MM.1S (cell line): Measurements from ENCODE around the gene VGLL4.

Source experiments
- DNase-seq: peaks from one replicate; pipeline ENCODE4 v3.0.0-alpha.2; 2015
- H2AFZ ChIP-seq: fragments of 300-600 bp; sonication (generic); 2 replicates; pipeline ENCODE4 v1.6.0; 2016; ENCODE audit warnings: antibody characterized with exemption, low read length
- H3F3A ChIP-seq: fragments of 300-600 bp; sonication (generic); 2 replicates; pipeline ENCODE4 v1.6.1; 2016; ENCODE audit warnings: mild to moderate bottlenecking, antibody characterized with exemption, low read length, moderate library complexity, mixed read lengths; ENCODE audit not compliant: insufficient read depth
- H3K27ac ChIP-seq: fragments of 300-600 bp; sonication (generic); 2 replicates; pipeline ENCODE4 v1.5.1; 2016; ENCODE audit warnings: mild to moderate bottlenecking, low read length
- H3K27me3 ChIP-seq: fragments of 300-600 bp; sonication (generic); replicated peaks from 2 replicates; pipeline ENCODE4 v1.6.0; 2016; ENCODE audit warnings: low read length; ENCODE audit not compliant: insufficient read depth
- H3K36me3 ChIP-seq: fragments of 300-600 bp; sonication (generic); replicated peaks from 2 replicates; pipeline ENCODE4 v1.6.1; 2016; ENCODE audit warnings: mild to moderate bottlenecking, low read length, mixed read lengths; ENCODE audit not compliant: insufficient read depth
- H3K4me1 ChIP-seq: fragments of 300-600 bp; sonication (generic); 2 replicates; pipeline ENCODE4 v1.6.1; 2016; ENCODE audit warnings: low read length, mixed read lengths
- H3K4me2 ChIP-seq: fragments of 300-600 bp; sonication (generic); 2 replicates; pipeline ENCODE4 v1.6.0; 2016; ENCODE audit warnings: low read depth, low read length
- H3K4me3 ChIP-seq: fragments of 300-600 bp; sonication (generic); 2 replicates; pipeline ENCODE4 v1.5.1; 2016; ENCODE audit warnings: low read length, mixed read lengths
- H3K79me2 ChIP-seq: fragments of 300-600 bp; sonication (generic); 2 replicates; pipeline ENCODE4 v1.6.1; 2016; ENCODE audit warnings: mixed run types, low read length, mixed read lengths
- H3K9ac ChIP-seq: fragments of 300-600 bp; sonication (generic); 2 replicates; pipeline ENCODE4 v1.6.1; 2016; ENCODE audit warnings: low read length, mixed read lengths
- H3K9me2 ChIP-seq: fragments of 300-600 bp; sonication (generic); replicated peaks from 2 replicates; pipeline ENCODE4 v1.6.1; 2016; ENCODE audit warnings: mild to moderate bottlenecking, low read length, mixed read lengths; ENCODE audit not compliant: insufficient read depth
- H3K9me3 ChIP-seq: fragments of 300-600 bp; sonication (generic); replicated peaks from 2 replicates; pipeline ENCODE4 v1.6.1; 2016; ENCODE audit warnings: mild to moderate bottlenecking, low read length, mixed read lengths; ENCODE audit not compliant: insufficient read depth
- H4K20me1 ChIP-seq: fragments of 300-600 bp; sonication (generic); 2 replicates; pipeline ENCODE4 v1.6.1; 2016; ENCODE audit warnings: mild to moderate bottlenecking, low read length, moderate library complexity, mixed read lengths; ENCODE audit not compliant: insufficient read depth
- CTCF ChIP-seq: fragments of 300-600 bp; sonication (generic); IDR thresholded peaks from 2 replicates; pipeline ENCODE4 v1.5.1; 2016; ENCODE audit warnings: antibody characterized with exemption, low read length, mixed read lengths
- EZH2 ChIP-seq: fragments of 300-600 bp; sonication (generic); optimal IDR thresholded peaks from 2 replicates; pipeline ENCODE3; 2017; ENCODE audit warnings: low read depth, mild to moderate bottlenecking, antibody characterized with exemption, low read length, mixed read lengths
- EZH2phosphoT487 ChIP-seq: fragments of 300-600 bp; sonication (generic); IDR thresholded peaks from 2 replicates; pipeline ENCODE4 v1.6.1; 2018; ENCODE audit warnings: antibody characterized with exemption, low read length

The VGLL4 gene

DNA sequence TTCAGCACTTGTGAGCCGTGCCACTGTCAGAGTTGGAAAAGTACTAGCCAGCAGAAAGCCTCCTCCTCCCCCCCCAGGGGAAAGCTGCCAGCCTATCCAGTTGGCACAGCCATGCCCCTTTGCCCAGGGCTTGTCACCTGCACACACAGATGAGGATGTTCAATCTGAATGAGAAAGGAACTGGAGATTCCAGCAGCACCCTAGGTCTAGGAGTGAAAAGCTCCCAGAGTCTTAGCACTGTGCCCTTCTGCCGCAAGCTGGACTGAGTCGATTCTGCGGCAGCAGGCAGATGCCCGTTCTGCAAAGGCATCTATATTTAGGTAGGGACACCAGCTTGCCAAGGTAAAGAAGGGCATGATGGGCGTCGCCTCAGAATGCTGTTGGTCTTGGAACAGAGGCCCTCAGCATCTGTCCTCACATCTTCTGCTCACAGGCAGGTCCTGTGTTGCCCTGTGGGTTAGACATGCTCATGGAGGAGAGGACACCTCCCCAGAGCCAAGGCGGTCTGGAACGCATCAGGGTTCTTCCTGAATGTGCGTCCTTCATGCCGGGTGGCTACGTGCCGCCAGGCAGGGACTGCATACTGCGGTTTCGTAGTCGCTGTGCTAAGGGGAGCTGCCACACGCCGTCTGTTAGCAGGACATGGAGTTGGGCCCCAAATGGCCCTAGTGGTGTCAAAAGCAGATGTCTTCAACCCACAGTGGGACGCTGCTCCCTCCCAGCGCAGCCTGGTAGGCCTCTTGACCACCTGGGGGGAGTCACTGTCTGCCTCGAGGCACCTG is 109.5 kb downstream of the VGLL4 start:
- H3K4me2 ChIP-seq: no peak overlapping the region
- no peak overlapping the region for H2AFZ ChIP-seq
- no peaks in the 10 kb centered on the region for H3F3A ChIP-seq
- H3K9ac ChIP-seq: no peak overlapping the region
- no peak overlapping the region for H3K4me3 ChIP-seq
- no peaks in the 10 kb centered on the region for H3K9me2 ChIP-seq
- no peak for DNase-seq
- no peak overlapping the region for H3K27ac ChIP-seq
- no peaks in the 10 kb centered on the region for H3K4me1 ChIP-seq
- no peaks in the 10 kb centered on the region for H3K27me3 ChIP-seq
- no peaks in the 10 kb centered on the region for H3K9me3 ChIP-seq
- H4K20me1 ChIP-seq: no peaks in the 10 kb centered on the region
- H3K36me3 ChIP-seq: no peaks in the 10 kb centered on the region
- no peaks in the 10 kb centered on the region for H3K79me2 ChIP-seq
- no peak for TF ChIP-seq EZH2
- no peak for TF ChIP-seq CTCF
- TF ChIP-seq EZH2phosphoT487: no peak

- Histone ChIP-seq H3K27ac (no peak overlapping the region), H4K20me1 (no peaks in the 10 kb centered on the region), H3K4me1 (no peaks in the 10 kb centered on the region), H3K36me3 (no peaks in the 10 kb centered on the region), H3K9me3 (no peaks in the 10 kb centered on the region), H3K4me3 (no peak overlapping the region), H2AFZ (no peak overlapping the region), H3F3A (no peaks in the 10 kb centered on the region), H3K9ac (no peak overlapping the region), H3K4me2 (no peak overlapping the region), H3K9me2 (no peaks in the 10 kb centered on the region), H3K79me2 (no peaks in the 10 kb centered on the region), H3K27me3 (no peaks in the 10 kb centered on the region)
- TF ChIP-seq EZH2 (no peak), EZH2phosphoT487 (no peak), CTCF (no peak)
- DNase-seq: no peak
Measured at GRCh38 chr3:11532931-11533391, 110.8 kb downstream of the VGLL4 start.

DNA sequence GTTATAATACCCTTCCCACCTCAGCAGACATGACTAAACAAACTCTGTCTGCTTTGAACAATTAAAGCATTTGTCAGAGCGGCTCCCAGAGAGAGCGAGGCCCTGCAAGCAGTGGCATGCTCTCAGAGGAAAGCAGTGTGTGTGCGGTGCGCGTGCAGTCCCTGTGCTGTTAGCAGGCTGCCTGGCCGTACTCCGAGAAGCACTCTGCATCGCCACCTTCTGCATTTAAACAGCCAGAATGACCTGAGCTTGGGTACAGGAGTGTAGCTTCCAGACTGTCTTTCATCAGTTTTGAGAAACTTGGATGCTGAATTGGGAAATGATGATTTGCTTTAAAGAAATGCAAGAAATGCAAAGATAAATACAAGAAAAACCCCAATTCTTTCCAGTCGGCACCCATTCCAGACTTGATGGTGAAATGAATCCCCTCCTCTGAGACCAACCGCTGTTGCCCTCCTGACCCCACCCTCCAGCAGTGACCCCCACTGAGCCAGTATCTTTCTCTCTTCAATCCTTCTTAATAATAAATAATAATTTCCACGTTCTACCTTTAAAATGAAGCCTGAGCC is 113.5 kb downstream of the VGLL4 start:
- Histone ChIP-seq H3K9me3 (no peaks in the 10 kb centered on the region), H3K79me2 (no peaks in the 10 kb centered on the region), H3K27me3 (no peaks in the 10 kb centered on the region), H3K9me2 (no peaks in the 10 kb centered on the region), H3K36me3 (no peaks in the 10 kb centered on the region), H3K4me2 (no peak overlapping the region), H3K9ac (no peak overlapping the region), H4K20me1 (no peaks in the 10 kb centered on the region), H3K4me1 (no peaks in the 10 kb centered on the region), H3K27ac (no peak overlapping the region), H3F3A (no peaks in the 10 kb centered on the region), H3K4me3 (no peak overlapping the region), H2AFZ (no peak overlapping the region)
- DNase-seq: no peak
- TF ChIP-seq CTCF (no peak), EZH2 (no peak), EZH2phosphoT487 (no peak)
